NCI-H1436 (cell line): ENCODE measurements around the gene FAM163B.
A peak's percentile ranks its signal among the peaks of the same experiment; 100 is the strongest.
"Not testable (repeated sequence)": the region's sequence is repeated elsewhere in the genome, so short reads cannot be mapped to it uniquely, and the experiment has no call there.

Source experiments
- DNase-seq: peaks from one replicate; lab custom pipeline; 2025; lab: John Stamatoyannopoulos, UW

FAM163B gene

GRCh38 chr9:133639613-133640012 lies 30.4 kb upstream of the FAM163B start:
- DNase-seq: no peak

- no peak for DNase-seq
Measured at GRCh38 chr9:133638711-133639110, 29.5 kb upstream of the FAM163B start.

DNA sequence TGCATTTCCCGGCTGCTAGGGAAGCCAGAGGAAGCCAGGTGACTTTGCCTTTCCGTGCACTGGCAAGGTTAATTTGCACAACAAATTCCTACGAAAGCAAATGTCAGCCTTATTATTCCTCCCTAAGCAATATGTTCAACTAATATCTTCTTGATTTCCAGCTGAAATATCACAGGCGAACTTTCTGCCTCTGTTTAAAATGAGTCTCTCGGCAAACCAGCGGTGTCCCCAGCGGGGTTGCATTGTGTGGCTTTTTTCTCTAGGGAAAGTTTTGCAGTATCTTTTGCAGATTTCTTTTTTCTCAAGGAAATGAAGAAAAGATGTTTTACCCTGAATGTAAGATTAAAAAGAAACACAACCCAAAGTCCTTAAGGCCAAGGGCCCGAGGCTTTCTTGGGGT lies 28.9 kb upstream of the FAM163B start:
- no peak for DNase-seq

GRCh38 chr9:133637451-133638055 lies 28.4 kb upstream of the FAM163B start:
- DNase-seq: no peak

DNA sequence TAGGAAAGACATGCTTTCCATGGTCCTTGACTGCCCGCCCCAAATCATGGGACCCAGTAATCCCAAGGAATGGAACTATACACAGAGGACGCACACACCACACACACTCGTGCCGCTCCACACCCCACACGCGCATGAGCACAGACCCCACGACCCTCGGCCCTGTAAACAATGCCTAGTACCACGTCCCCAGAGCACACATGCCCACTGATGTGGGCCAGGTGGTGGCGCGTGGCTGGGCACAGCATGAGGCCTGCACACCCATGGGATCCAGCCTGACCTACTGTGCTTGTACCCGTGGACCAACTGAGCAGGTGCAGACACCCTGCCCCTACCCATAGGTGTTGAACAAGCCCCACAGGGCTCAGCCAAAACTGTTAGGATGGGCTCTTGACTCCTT lies 27.7 kb upstream of the FAM163B start:
- DNase-seq: no peak

GRCh38 chr9:133635533-133636531 lies 26.6 kb upstream of the FAM163B start, which contains the start of gene DBH:
Gene DBH (plus strand): TSS chr9:133636363. CDS start chr9:133636372, 9 bp downstream.
- DNase-seq: no peak

DNA sequence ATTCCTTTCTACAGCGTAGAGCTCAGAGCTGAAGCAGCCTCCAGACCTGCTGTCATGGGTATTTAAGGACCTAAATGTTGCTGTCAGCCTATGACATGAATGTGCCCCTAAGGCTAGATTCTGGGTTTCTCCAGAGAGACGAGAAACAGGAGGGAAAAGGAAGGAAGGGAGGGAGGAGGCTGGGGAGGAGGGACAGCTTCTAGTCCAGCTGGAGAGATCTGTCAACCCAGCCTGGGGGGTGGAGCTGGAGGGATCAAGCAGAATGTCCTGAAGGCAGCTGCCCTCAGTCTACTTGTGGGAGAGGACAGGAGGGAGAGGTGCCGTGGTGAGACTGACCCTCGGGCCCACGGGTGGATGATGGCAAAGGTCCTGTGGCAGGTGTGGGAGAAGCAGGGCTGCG lies 25.9 kb upstream of the FAM163B start:
- DNase-seq: no peak

GRCh38 chr9:133634081-133634691 lies 25.0 kb upstream of the FAM163B start:
- no peak for DNase-seq

- DNase-seq: no peak
Measured at GRCh38 chr9:133633681-133634080, 24.5 kb upstream of the FAM163B start.

DNA sequence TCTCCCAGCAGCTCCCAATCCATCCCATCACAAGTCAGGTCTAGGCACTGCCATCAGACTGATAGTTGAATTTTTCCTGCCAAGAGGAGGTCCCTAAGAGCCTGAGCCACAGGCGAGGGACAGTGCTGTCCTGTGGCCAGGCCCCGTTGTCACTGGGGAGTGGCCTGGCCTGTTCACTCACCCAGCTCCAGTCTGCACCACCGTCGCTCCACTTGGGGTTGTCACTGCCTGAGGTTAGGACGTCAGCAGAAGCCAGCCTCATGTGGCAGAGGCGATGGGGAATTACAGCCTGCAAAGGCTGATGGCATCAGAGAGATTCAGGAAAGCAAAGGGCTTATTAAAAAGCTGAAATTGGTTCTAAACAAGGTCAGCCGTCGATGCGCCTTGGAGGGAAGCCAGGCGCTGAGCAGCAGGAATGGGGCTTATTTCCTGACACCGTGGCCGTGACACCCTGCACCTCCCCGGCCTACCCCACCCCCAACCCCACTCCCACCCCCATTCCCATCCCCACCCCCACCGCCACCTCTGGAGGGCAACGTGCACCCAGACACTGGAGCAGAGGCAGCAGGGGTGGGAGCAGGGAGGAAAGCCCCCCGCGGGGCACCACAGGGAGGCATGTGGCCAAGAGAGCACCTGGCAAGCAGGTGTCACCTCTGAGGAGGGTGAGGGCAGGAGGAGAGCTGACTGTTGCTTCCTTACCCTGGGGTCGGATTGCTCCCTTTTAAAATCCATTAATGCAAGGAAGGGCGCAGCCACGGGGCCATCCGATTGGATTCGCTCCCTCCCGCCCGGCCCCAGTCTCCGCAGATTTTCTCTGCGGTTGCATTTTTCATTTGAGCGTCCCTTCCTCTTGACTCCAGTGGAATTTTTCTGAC lies 23.9 kb upstream of the FAM163B start:
- peak; percentile 31 for DNase-seq

DNA sequence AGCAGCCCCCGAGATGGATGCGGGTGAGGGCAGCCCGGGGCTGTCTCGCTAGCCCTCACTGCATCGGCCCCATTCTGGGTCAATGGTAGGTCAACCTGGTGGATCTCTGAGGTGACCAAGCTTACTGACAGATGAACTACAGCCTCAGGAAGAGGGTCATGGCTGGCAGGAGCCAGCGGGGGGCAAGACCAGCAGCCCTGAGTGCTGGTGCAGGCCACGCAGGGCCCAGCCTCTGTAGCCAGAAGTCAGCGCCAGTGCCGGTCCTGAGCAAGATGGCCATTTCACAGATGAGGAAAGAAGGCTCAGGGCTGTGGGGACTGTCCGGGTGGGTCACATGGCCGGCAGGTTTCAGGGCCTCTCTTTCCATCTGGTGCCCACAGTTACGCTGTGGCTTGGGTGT lies 21.9 kb upstream of the FAM163B start:
- DNase-seq: no peak

- DNase-seq: no peak
Measured at GRCh38 chr9:133629221-133630110, 20.3 kb upstream of the FAM163B start.

DNA sequence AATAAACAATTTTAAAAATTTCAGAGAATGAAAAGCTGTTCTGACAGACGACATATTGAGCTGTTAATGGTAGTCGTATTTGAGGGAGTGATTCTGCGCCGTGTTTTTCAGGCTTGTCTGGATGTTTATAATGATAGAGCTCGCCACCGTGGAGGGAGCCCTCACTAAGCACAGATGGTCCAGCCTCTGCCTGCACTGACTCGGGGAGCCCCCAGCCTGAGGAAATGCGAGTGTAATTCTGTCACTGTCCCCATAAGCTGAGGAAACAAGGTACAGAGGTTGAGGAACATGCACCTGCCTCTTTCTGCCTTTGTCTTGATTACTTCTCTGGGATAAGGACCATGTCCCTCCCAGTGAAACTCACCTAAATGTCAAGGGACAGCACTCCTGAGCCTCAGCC lies 19.6 kb upstream of the FAM163B start:
- no peak for DNase-seq

DNA sequence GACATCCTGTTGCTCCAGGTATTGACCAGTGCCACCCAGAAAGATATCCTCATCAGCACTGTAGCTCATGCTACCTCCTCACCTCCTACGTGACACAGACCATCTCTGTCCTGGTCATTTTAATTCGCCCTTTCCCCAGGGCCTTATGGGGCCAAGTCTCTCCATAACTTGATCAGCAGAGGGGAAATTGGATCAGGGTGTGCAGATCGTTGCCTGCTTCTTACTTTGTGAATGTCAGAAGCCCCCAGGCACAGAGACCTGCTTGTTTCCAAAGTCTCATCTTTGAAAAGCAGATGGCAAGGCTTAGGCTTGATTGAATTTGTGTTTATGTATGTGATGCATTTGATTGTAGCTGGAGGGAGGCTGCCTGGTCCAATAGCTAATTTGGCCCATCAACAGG lies 18.2 kb upstream of the FAM163B start:
- no peak for DNase-seq

DNA sequence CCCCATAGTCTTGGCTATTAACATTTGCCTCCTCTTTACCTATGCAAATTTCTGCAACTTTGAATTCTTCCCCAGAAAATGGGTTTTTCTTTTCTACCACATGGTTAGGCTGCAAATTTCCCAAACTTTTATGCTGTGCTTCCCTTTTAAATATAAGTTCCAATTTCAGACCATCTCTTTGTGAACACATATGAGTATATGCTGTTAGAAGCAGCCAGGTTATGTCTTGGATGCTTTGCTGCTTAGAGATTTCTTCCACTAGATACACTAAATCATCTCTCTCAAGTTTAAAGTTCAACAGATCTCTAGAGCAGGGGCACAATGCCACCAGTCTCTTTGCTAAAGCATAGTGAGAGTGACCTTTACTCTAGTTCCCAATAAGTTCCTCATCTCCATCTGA lies 16.8 kb upstream of the FAM163B start:
- DNase-seq: not testable (repeated sequence)

- DNase-seq: no peak
Measured at GRCh38 chr9:133622555-133622954, 13.4 kb upstream of the FAM163B start.

DNA sequence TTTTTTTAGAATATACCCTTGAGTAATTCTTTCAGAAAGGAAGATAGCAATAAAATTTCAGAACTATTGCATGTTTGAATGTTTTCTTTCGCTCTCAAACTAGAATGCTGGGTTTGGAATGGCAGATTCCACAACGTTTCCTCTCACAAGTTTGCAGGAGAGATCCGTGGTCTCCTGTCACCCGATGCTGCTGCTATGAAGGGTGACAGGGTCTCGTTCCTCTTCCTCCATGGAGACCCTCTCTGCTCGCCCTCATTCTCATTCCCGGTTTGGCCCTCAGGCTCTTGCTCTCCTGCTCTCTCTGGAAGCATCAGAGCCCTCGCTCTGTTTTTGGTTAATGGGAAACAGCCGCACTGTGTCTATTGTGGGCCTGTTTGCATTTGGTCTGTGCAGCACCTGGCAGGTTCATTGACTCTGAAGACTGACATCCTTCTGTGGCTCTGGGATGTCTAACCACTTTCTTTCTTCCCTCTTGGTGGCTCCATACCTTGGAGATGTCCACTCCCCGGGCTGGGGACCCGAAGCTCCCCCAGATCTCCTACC lies 12.6 kb upstream of the FAM163B start:
- DNase-seq: no peak

DNA sequence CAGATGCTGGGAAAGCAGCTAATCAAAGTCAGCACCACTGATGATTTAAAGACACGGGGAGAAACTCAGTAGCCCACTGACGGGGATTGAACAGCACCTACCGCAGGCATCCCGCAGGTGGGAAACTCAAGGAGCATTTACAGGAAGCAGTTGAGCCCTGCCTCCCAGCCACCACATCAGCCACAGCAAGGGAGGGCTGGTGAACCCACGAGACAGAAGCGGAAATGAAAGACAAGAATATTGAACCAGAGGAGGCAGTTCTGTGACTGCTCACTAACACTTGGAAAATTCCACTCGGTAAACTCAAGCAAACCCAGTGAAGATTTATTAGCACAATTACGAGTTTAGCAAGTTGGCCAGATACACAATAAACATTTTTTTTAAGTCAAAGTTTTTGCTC lies 10.6 kb upstream of the FAM163B start:
- DNase-seq: no peak

DNA sequence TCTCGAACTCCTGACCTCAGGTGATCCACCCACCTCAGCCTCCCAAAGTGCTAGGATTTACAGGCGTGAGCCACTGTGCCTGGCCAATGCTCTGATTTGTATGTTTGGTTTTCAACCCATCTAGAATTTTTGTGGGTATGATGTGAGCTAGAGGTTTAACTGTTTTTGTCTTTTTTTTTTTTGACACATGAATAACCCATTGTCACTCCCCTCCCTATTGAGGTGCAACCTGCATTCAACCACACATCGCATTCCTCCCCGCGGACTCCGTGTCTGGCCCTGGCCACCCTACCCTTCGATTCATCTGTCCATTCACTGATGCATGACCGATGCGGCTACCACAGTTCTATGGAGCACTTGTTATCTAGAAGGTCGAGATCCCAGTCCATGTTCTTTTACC lies 9.5 kb upstream of the FAM163B start:
- no peak for DNase-seq

- no peak for DNase-seq
Measured at GRCh38 chr9:133616643-133617405, 7.6 kb upstream of the FAM163B start.
